ENCODE measurements around the gene DACT1. TPM values are rescaled to one million over a fixed set of nuclear protein-coding genes. Genes with fewer than 3 reads are reported as not detected.

The DACT1 gene
- polyA plus RNA-seq, 1 of the 3 experiments (the other 2 are of a cell fraction) = 3.3 TPM

DNA sequence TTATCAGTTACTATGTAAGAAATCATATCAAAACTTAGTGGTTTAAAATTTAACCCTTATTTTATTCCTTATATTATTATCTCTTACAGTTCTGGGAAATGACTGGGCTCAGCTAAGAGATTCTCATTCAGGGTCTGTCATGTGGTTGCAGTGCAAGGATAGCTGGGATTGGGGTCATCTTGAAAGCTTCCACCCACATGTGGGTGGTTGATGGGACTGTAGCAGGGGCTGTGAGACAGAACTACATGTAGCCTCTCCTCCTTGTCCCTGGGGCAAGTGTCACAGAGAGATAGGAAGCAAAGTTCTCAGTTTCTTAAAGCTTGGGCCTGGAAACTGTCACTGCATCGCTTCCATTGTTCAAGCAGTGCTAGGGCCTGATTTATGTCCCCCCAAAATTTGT lies 57.8 kb downstream of the DACT1 start:
- Histone ChIP-seq H3K4me3 (ENCODE audit: low read depth in 2 of 2, low read length in 1 of 2) (no peak overlapping the region), H2AFZ (ENCODE audit: low read depth) (no peak overlapping the region), H3K9me3 (no peaks in the 10 kb centered on the region), H3K9me2 (no peaks in the 10 kb centered on the region), H3K9ac (no peak overlapping the region), H3K79me2 (ENCODE audit: insufficient read depth) (no peaks in the 10 kb centered on the region), H3K36me3 (replicated peaks in 1 of 2; ENCODE audit: control insufficient read depth in 1 of 2, insufficient read depth in 2 of 2, low read length in 1 of 2) (no peaks in the 10 kb centered on the region), H3K27me3 (ENCODE audit: insufficient read depth) (no peaks in the 10 kb centered on the region), H3K27ac (ENCODE audit: low read depth in 2 of 2, low read length in 1 of 2) (no peak overlapping the region), H3K4me1 (ENCODE audit: control insufficient read depth in 1 of 2, insufficient read depth in 2 of 2, low read depth in 1 of 2, low read length in 1 of 2) (peaks cover 0 to 5% of the 10 kb centered on the region in 2 experiments; a peak in 1 of 4 replicates), H4K20me1 (ENCODE audit: insufficient read depth) (no peaks in the 10 kb centered on the region), H3K4me2 (no peak overlapping the region), H3F3A (replicated peaks; ENCODE audit: insufficient read depth) (no peaks in the 10 kb centered on the region)
- no peak for DNase-seq
- ChIA-PET CTCF (interaction anchor here (0.7 kb wide), 1 partner anchor 57 kb away, joined by 3 read pairs; no protein-coding TSS in a partner anchor), POLR2A (no interaction called here)
- 64% methylated on average over 1 of the region's 1 CpG for WGBS (ENCODE audit: low lambda C conversion rate)
- TF ChIP-seq, protein P1, sequence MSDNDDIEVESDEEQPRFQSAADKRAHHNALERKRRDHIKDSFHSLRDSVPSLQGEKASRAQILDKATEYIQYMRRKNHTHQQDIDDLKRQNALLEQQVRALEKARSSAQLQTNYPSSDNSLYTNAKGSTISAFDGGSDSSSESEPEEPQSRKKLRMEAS (IDR thresholded peaks at IDR 0.05; ENCODE audit: low read depth) = no peak
- TF ChIP-seq EZH2phosphoT487 (IDR thresholded peaks at IDR 0.05; ENCODE audit: borderline replicate concordance, low read depth) (no peak), SMC3 (IDR thresholded peaks at IDR 0.05; ENCODE audit: low read depth, low read length) (no peak)

DNA sequence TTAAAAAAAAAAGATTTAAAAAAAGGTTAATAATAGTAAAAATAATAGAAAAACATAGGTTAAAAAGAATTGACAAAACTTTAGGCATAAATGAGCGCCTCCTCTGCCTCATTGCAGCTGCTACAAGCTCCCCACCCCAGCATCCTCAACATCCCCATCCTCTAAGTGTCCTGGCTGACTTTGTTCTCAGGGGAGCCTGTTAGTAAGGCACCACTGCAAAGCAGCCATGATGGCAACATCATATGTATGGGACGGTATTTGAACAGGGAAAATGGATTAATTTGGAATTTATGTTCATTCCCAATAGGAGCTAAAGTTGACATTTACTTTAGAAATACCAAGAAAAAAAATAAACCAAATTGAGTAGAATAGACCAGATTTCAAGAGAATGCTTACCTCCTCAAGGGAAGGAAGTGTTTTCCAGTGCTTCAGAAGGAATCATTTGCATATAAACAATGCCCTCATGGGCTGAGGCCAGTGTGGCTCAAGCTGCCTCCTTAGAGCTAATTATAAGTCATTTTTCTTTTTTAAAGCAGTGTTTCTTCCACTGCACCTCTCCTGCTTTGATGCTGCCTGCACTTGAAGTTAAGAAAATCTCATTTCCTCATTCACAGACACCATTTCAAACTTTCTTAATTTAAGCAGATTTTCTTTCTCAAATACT lies 59.6 kb downstream of the DACT1 start:
- Histone ChIP-seq H2AFZ (ENCODE audit: low read depth) (no peak overlapping the region), H3K36me3 (replicated peaks in 1 of 2; ENCODE audit: control insufficient read depth in 1 of 2, insufficient read depth in 2 of 2, low read length in 1 of 2) (no peaks in the 10 kb centered on the region), H3K27me3 (ENCODE audit: insufficient read depth) (no peaks in the 10 kb centered on the region), H4K20me1 (ENCODE audit: insufficient read depth) (no peaks in the 10 kb centered on the region), H3F3A (replicated peaks; ENCODE audit: insufficient read depth) (no peaks in the 10 kb centered on the region), H3K9me3 (no peaks in the 10 kb centered on the region), H3K27ac (ENCODE audit: low read depth in 2 of 2, low read length in 1 of 2) (no peak overlapping the region), H3K9ac (no peak overlapping the region), H3K9me2 (no peaks in the 10 kb centered on the region), H3K4me3 (ENCODE audit: low read depth in 2 of 2, low read length in 1 of 2) (no peak overlapping the region), H3K4me2 (no peak overlapping the region), H3K79me2 (ENCODE audit: insufficient read depth) (no peaks in the 10 kb centered on the region), H3K4me1 (ENCODE audit: control insufficient read depth in 1 of 2, insufficient read depth in 2 of 2, low read depth in 1 of 2, low read length in 1 of 2) (peaks cover 0 to 3% of the 10 kb centered on the region in 2 experiments; a peak in 2 of 4 replicates)
- no peak for DNase-seq
- 92% methylated on average over 2 of the region's 2 CpGs for WGBS (ENCODE audit: low lambda C conversion rate)
- TF ChIP-seq FOSL2 (IDR thresholded peaks at IDR 0.05; ENCODE audit: borderline replicate concordance, low read depth) = no peak
- TF ChIP-seq, protein P1 (IDR thresholded peaks at IDR 0.05; ENCODE audit: low read depth) = no peak
- no peak for TF ChIP-seq RCOR1 (IDR thresholded peaks at IDR 0.05; ENCODE audit: low read length)
- no peak for TF ChIP-seq YY1 (IDR thresholded peaks at IDR 0.05; ENCODE audit: low read depth)
- no peak for TF ChIP-seq JUND (IDR thresholded peaks at IDR 0.05)
- no peak for TF ChIP-seq NRF1 (IDR thresholded peaks at IDR 0.05; ENCODE audit: low read depth, low read length)
- TF ChIP-seq, protein P2, sequence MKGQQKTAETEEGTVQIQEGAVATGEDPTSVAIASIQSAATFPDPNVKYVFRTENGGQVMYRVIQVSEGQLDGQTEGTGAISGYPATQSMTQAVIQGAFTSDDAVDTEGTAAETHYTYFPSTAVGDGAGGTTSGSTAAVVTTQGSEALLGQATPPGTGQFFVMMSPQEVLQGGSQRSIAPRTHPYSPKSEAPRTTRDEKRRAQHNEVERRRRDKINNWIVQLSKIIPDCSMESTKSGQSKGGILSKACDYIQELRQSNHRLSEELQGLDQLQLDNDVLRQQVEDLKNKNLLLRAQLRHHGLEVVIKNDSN (IDR thresholded peaks at IDR 0.05; ENCODE audit: borderline replicate concordance, low read depth) = no peak
- no peak for TF ChIP-seq SIN3A (IDR thresholded peaks at IDR 0.05; ENCODE audit: borderline replicate concordance, low read depth, low read length)
- ChIA-PET CTCF (interaction anchor here (0.9 to 1.0 kb wide), 3 partner anchors 35 to 196 kb away, joined by 3 to 4 read pairs (median 3); no protein-coding TSS in a partner anchor), POLR2A (no interaction called here)

Other genes with a start within 250 kb of the DACT1 start
- not detected in 2 replicates for gene TOMM20L, start 242.0 kb upstream of the DACT1 start, polyA plus RNA-seq (2012; rRNA removed)
- 17.9 and 20.3 TPM in 2 replicates for gene TIMM9, start 210.4 kb upstream of the DACT1 start, polyA plus RNA-seq (2012; rRNA removed)
- 7.5 and 9.2 TPM in 2 replicates for gene KIAA0586, start 210.2 kb upstream of the DACT1 start, polyA plus RNA-seq (2012; rRNA removed)

Measured in SK-N-SH (cell line).